Measurements from ENCODE around the gene CHD5.

- TF ChIP-seq POLR2AphosphoS5 (IDR thresholded peaks at IDR 0.05; ENCODE audit: borderline replicate concordance, low read depth, low read length) (no peak), EZH2 (IDR thresholded peaks at IDR 0.05) (no peak)
These were observed 16.7 kb downstream of the CHD5 start for GRCh38 chr1:6163191-6163972.
